Skin epidermis (tissue), 12 donors: Measurements from ENCODE around the gene MPLKIP.
"Not testable (repeated sequence)": the region's sequence is repeated elsewhere in the genome, so short reads cannot be mapped to it uniquely, and the experiment has no call there.

Experiments
- H3K27ac ChIP-seq, 21 experiments: fragments of 200-600 bp; sonication (generic) in 11 of 21; one replicate each; pipeline ENCODE4 v1.5.0; 2020; ENCODE audit warnings: mild to moderate bottlenecking in 3 of 21, inconsistent platforms in 2 of 21, moderate library complexity in 2 of 21
- H3K4me3 ChIP-seq, 7 experiments: fragments of 200-600 bp; sonication (generic) in 2 of 7; one replicate each; pipeline ENCODE4 v1.5.0; 2020; ENCODE audit warnings: inconsistent platforms in 2 of 7, mild to moderate bottlenecking in 2 of 7, moderate library complexity in 1 of 7

The MPLKIP gene

DNA sequence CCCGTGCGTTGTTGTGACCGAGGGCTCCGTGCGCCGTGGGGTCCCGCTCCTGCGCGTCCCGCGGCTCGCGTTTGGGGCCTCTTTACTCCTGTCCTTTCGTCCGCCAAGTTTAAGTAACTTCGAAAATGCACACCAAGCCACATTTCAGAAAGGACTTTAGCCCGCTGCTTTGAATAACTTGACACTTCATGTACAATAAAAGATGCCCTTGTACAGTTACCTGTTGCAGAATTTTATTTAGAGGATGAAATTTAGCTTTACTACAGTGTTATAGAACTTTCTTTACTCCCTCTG, 842 bp upstream of the MPLKIP start:
- peak overlapping the region; percentile 73 to 99 (median 96) for H3K4me3 ChIP-seq
- H3K27ac ChIP-seq = peak overlapping the region in 20 of 21 experiments; percentile 78 to 97 (median 92)

DNA sequence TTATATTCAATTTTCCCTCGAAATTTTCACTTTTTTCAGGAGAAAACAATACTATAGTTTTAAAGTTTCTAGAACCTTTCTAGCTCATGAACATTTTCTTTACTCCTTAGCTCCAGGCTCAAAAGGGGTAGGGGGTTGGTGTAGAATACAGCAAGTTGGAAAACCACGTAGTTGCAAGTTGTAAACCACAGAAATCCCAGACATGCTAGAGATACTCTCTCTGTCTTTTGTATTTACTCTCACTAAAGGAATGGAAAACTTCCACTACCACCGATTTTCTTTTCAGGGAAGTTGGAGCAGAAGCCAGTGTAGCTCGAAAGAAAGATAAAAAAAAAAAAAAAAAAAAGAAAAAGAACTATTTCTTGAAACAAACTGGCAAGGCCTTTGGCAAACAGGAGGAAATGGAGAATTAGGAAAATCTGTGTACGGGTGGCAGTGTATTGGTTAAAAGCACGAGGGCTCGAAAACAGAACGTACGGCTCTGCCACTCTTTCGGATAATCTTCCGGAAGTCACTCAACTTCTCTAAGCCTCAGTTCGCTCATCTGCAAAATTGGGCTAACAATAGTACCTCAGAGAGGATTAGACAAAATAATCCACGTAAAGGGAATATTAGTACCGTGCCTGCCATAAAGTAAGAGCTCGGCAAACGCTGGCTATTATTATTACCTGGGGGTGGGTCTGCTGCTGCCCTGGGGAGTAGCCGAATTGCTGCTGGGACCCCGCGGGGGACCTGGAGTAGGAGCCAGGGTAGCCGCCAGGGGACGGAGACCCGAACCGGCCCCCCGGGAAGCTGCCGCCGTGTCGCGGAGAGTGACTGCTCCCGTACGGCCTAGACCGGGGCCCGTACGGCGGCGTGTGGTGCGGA, 628 bp downstream of the MPLKIP start:
- Histone ChIP-seq H3K4me3 (peak overlapping the region; percentile 73 to 99 (median 96)), H3K27ac (peak overlapping the region; percentile 78 to 97 (median 91))

DNA sequence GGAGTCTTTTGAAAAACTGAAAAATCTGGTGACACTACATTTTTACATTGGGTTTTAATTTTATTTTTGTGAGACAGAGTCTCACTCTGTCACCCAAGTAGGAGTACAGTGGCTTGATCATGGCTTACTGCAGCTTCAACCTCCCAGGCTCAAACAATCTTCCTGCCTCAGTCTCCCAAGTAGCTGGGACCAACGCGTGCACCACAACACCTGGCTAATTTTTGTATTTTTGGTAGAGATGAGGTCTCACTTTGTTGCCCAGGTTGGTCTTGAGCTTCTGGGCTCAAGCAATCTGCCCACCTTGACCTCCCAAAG, 11.5 kb downstream of the MPLKIP start:
- Histone ChIP-seq H3K27ac (no peak overlapping the region), H3K4me3 (no peak overlapping the region)

DNA sequence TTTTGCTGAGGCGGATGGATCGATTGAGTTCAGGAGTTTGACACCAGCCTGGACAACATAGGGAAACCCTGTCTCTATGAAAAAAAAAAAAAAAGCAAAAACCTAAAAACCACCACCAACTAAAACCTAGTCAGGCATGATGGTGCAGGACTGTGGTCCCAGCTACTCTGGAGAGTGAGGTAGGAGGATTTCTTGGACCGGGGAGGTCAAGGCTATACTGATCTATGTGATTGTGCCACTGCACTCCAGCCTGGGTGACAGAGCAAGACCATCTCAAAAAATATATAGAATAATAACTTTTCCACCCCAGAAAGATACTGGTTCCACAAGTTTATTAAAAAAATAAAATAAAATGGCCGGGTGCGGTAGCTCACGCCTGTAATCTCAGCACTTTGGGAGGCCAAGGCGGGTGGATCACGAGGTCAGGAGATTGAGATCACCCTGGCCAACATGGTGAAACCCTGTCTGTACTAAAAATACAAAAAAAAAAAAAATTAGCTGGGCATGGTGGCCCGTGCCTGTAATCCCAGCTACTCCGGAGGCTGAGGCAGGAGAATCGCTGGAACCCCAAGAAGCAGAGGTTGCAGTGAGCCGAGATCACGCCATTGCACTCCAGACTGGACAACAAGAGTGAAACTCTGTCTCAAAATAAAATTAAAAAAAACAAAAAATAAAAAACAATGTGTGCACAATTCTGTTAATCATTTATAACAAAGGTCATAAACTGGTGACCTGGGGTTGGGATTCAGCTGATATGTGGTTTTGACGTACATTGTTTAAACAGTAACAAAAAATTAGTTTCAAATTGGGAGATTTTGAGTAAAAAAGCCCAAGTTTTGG, 12.1 kb downstream of the MPLKIP start:
- not testable (repeated sequence) for H3K27ac ChIP-seq, H3K4me3 ChIP-seq

DNA sequence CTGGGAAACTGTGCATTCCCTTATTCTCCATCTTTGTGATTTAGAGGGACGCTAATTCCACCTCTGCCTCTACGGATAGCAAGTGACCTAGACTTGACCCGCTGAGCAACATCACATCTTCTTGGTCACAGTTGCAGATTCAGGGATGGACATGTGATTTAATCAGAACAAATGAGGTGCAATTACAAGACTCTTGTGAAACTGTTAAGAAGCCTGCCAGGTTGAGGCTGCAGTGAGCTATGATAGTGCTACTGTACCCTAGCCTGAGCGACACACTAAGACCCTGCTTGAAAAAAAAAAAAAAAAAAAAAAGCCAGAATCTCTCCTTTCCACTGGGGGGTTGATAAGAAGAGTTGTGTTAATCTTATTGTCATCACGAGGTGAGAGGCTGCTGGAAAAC, 14.4 kb downstream of the MPLKIP start:
- no peak overlapping the region for H3K4me3 ChIP-seq
- no peak overlapping the region for H3K27ac ChIP-seq

DNA sequence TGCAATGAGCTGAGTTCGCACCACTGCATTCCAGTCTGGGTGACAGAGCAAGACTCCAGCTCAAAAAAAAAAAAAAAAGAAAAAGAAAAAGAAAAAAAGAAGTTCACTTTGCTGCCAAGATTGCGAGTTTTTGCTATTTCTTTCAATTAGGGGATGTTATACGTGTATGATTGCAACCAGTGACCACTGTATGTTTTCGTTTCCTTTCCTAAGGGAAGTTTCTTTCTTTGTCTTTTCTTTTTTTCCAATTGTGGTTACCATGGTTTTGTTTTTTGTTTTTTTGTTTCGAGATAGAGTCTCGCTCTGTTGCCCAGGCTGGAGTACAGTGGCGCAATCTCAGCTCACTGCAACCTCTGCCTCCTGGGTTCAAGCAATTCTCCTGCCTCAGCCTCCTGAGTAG, 16.2 kb downstream of the MPLKIP start:
- H3K27ac ChIP-seq = not testable (repeated sequence)

DNA sequence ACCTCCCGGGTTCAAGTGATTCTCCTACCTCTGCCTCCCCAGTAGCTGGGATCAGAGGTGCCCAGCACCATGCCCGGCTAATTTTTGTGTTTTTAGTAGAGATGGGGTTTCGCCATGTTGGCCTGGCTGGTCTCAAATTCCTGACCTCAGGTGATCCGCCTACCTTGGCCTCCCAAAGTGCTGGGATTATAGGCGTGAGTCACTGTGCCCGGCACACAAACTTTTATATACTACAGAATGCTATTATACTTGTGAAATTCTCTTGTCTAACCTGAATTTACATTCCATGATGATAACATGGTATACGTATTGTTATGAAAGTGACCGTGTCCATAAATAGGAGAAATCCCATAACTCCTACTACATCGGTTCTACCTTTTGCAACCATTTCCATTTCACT, 17.2 kb downstream of the MPLKIP start:
- not testable (repeated sequence) for H3K27ac ChIP-seq, H3K4me3 ChIP-seq

More for the DNA sequence above, 16.2 kb downstream of the MPLKIP start:
- H3K4me3 ChIP-seq = not testable (repeated sequence)

DNA sequence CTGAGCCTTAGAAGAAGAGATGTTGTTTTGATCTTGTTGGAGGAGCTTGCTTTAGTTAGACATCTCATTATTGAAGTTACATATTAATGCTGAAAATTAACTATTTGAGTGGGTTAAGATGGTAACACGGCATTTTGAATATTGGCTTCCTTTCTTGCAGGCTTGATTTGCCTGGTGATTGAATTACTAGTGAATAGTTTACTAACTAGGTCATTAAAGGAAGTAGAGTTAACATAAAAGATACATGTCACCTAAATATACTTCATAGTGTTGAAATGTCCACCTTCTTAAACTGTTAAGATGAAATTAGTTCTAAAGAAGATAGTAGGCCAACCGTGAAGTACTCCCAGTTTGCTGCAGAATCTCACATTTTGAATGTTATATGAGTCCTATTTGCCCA, 18.5 kb downstream of the MPLKIP start:
- no peak overlapping the region for H3K4me3 ChIP-seq
- H3K27ac ChIP-seq = no peak overlapping the region

DNA sequence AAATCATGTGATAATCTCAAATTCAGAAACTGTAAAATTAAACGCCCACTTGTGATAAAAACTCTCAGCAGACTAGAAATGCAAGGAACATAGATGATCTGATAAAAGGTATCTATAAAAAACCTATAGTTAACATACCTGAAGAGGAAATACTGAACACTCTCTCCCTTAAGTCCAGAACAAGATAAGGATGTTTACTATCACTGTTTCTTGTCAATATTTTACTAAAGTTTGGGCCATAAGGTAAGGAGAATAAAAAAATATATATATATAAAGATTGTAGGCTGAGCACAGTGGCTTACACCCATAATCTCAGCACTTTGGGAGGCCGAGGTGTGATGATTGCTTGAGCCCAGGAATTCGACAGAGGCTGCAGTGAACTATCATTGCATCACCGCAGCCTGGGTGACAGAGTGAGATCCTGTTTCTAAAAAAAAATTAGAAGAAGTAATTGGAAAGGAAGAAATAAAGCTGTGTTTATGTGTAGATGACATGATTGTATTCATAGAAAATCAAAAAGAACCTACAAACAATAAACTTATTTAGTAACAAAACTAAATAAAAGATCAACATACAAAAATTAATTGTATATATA, 28.4 kb downstream of the MPLKIP start:
- H3K4me3 ChIP-seq = no peak overlapping the region
- no peak overlapping the region for H3K27ac ChIP-seq

DNA sequence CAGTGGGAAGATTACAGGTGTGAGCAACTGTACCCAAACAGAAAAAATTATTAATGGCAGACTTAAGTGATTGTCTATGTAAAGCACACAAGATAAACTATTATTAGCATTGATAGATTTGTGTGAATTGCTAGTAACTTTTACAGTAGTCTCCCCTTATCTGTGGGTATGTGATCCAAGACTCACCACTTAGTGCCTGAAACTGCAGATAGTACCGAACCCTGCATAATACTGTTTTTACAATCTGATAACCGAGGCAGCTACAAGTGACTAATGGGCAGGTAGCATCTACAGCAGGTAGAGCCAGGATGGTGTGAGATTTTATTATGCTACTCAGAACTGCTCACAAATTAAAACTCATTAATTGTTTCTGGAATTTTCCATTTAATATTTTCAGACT, 31.5 kb downstream of the MPLKIP start:
- Histone ChIP-seq H3K4me3 (no peak overlapping the region), H3K27ac (no peak overlapping the region)

DNA sequence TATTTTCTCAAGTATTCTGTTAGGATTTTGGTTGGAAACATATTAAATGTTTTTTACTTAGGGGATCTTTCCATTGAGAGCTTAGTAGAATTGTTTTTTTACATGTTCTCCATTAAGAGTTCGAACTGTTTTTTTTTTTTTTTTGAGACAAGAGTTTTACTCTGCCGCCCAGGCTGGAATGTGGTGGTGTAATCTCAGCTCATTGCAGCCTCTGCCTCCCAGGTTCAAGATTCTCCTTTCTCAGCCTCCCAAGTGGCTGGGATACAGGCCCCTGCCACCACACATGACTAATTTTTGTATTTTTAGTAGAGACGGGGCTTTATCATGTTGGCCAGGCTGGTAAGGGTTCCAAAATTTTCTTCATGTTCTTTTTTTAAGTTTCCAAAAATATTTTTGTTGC, 33.2 kb downstream of the MPLKIP start:
- H3K4me3 ChIP-seq = no peak overlapping the region

DNA sequence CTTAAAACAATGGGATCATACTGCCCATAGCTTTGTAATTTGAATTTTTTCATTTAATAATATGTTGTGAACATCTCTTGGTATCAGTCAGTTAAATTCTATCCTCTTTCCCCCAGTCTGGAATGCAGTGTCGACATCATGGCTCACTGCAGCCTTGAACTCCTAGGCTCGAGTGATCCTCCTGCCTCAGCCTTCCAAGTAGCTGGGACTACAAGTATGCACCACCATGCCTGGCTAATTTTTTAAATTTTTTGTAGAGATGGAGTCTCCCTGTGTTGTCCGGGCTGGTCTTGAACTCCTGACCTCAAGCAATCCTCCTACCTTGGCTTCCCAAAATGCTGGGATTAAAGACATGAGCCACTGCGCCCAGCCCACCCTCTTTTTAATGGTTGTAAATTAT, 34.6 kb downstream of the MPLKIP start:
- Histone ChIP-seq H3K4me3 (no peak overlapping the region), H3K27ac (no peak overlapping the region)

More for the DNA sequence above, 33.2 kb downstream of the MPLKIP start:
- no peak overlapping the region for H3K27ac ChIP-seq

DNA sequence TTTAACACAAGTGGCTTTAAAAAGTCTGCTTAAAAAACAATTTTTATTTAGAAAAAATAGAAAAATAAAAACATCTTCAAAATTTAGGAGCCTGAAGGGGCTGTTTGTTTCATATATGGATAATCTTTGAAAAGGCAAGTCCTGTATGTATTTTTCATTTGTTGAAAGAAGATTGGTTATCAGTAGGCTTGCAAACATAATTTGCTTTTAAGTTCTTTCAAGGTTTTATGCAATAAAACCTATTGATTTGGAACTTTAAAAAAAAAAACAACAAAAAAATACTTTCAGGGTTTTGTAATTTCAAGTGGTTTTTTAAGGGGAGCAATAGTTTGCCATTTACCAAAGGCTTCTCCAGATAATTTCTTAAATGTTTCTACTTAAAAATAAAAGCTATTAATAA, 35.6 kb downstream of the MPLKIP start:
- Histone ChIP-seq H3K27ac (no peak overlapping the region), H3K4me3 (no peak overlapping the region)

DNA sequence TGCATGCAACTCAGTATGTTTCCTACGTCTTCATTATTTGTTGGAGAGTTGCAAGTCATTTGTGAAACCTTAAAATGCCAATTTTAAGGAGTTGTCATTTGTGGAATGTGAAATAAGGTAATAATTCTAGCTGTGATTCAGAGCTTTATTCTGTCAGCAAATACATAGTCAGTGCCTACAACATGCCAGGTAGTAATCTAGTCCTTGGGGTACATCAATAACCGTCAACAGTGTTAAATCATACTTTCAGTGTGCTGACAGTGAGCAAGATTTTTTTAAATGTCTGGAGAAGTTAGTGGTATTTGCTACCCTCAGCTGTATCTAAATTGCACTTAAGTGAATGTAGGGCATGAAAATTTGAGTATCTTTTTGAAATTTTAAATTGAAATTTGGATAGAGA, 36.7 kb downstream of the MPLKIP start:
- Histone ChIP-seq H3K27ac (no peak overlapping the region), H3K4me3 (no peak overlapping the region)

DNA sequence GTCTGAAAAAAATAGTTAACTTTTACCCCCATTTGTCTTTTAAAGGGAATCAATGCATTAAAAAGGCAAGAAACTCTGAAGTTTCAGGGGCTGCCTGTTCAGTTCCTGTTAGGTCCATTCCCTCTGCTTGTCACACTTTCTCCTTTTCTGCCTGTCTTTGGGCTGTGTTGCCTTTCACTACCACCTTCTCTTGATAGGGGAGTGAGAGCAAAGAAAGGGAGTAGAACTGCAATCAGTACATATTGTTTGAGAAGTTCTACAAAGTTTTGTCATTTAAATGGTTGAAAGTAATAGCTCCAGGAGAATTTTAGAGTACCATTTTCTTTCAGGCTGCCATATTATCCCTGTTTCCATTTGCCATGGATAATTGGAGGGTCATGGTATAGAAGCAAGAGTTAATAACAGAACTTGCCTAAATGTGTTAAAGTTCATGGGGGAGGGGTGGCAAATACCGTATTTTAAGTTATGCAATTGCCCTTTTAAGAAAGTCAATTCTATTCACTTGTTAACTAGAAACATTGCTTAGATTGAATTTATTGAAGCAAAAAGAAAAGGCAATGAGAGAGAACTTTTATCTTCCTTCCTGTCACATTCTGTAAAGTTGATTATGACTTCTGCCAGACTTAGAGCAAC, 38.6 kb downstream of the MPLKIP start:
- Histone ChIP-seq H3K4me3 (no peak overlapping the region), H3K27ac (no peak overlapping the region)

DNA sequence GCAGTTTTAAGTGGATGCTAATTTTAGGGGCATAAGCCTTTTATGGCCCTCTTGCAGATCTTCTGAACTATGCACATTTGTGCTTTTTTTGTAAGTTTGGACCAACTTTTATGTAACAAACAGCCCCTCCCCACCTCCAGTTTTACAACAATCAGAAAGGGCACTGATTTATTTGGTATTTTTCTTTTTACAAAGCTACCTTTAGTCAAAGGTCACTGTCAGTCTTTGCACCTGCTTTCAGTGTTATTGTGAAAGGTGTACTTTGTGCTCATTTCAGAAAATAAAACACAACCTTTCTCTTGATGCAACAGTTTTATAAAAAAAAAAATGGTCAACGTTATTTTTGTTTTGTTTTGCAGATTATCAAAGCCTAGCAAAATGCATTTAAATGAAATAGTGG, 39.2 kb downstream of the MPLKIP start:
- Histone ChIP-seq H3K4me3 (no peak overlapping the region), H3K27ac (no peak overlapping the region)

DNA sequence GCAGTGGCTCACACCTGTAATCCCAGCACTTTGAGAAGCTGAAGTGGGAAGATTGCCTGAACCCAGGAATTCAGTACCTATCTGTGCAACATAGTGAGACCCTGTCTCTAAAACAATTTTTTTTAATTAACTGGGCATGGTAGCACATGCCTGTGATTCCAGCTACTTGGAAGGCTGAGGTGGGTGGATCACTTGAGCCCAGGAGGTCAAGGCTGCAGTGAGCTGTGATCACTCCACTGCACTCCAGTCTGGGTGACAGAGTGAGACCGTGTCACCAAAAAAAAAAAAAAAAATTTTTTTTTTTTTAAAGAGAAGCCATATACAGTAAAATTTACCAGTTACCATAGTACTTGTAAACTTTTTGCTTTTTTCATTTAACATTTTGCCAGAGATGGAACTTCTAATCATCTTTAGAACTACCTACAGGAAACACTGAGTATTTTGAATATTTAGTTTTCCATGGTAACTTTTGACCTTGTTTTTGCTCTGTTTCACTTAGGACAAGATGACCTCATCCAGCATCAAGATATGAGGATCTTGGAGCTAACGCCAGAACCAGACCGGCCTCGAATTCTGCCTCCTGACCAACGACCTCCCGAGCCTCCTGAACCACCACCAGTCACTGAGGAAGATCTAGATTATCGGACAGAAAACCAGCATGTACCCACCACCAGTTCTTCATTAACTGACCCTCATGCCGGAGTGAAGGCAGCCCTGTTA, 40.6 kb downstream of the MPLKIP start:
- Histone ChIP-seq H3K4me3 (no peak overlapping the region), H3K27ac (no peak overlapping the region)

DNA sequence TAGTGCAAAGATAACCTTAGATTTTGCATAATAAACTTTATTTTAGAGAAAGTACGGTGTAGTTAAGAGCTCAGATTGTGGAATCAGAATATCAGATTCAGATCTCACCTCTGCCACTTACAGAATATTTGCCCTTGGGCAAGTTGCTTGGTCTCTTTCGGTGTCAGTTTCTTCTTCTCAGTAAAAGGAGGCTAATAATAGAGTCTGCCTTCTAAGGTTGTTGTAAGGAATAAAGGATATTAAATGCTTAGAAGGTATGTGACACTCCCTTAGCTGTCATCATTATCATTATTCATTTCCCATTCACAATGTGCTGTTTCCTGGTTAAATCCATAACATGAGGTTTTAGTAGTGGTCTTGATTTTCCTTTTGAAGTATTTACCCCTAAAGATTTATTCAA, 42.2 kb downstream of the MPLKIP start:
- Histone ChIP-seq H3K4me3 (no peak overlapping the region), H3K27ac (no peak overlapping the region)

DNA sequence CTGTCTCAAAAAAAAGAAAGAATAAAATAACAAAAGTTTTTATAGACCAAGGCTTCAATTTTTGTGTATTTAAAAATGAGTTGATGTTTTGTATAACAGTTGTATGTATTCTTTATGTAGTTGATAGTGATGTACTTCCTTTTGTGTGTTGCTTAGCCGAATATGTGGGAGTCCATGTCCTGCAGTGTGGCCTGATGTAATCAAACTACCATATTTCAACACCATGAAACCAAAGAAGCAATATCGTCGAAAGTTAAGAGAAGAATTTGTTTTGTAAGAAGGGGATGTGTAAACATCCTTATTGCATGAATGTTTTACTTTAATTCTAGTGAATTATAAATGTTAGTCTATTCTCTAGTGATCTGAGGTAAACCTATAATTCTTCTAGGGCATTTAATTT, 56.6 kb downstream of the MPLKIP start:
- H3K27ac ChIP-seq = no peak overlapping the region
- H3K4me3 ChIP-seq = no peak overlapping the region
